Kidney epithelial cell (primary cell): ENCODE measurements around the gene ARFRP1. TPM values are rescaled to one million over a fixed set of nuclear protein-coding genes. Genes with fewer than 3 reads are reported as not detected.

Experiments used
- DNase-seq: peaks from one replicate; pipeline ENCODE4 v3.0.0-alpha.2; 2010; ENCODE audit warnings: low read depth
- H3K27me3 ChIP-seq: 2 replicates; pipeline ENCODE4 v1.6.0; 2011; ENCODE audit warnings: low read length; ENCODE audit not compliant: control insufficient read depth, insufficient read depth
- H3K36me3 ChIP-seq: 2 replicates; pipeline ENCODE4 v1.5.1; 2011; ENCODE audit warnings: low read length; ENCODE audit not compliant: control insufficient read depth, insufficient read depth
- H3K4me3 ChIP-seq: 2 replicates; pipeline ENCODE4 v1.5.1; 2011; ENCODE audit warnings: low read depth, mild to moderate bottlenecking, control low read depth, low read length
- CTCF ChIP-seq: IDR thresholded peaks from 2 replicates; pipeline ENCODE4 v1.5.1; 2011; ENCODE audit warnings: mild to moderate bottlenecking, moderate library complexity, low read length, control low read depth, inconsistent platforms; ENCODE audit not compliant: insufficient read depth, poor library complexity, severe bottlenecking
- total RNA-seq: library from RNA; depleted of rRNA; stranded (reverse); fragments of >200 nt; gene quantifications from 2 replicates; pipeline ENCODE4 v1.2.3, GENCODE V29; 2015

The ARFRP1 gene
- total RNA-seq, 1 donor from 2014 or later, result 56.9 TPM

- H3K27me3 ChIP-seq, result peaks cover 2% of the 10 kb centered on the region
- no peak for TF ChIP-seq CTCF
- no peak overlapping the region for H3K4me3 ChIP-seq
- DNase-seq, result no peak
- H3K36me3 ChIP-seq, result no peaks in the 10 kb centered on the region
Observed at GRCh38 chr20:63656451-63656850, 51.3 kb downstream of the ARFRP1 start.

- H3K27me3 ChIP-seq, result peaks cover 2% of the 10 kb centered on the region
- DNase-seq, result no peak
- no peak for TF ChIP-seq CTCF
- no peak overlapping the region for H3K4me3 ChIP-seq
- no peaks in the 10 kb centered on the region for H3K36me3 ChIP-seq
Observed at GRCh38 chr20:63655249-63655648, 52.5 kb downstream of the ARFRP1 start.

GRCh38 chr20:63653974-63654668 lies 53.7 kb downstream of the ARFRP1 start:
- no peak for DNase-seq
- peaks cover 2% of the 10 kb centered on the region for H3K27me3 ChIP-seq
- H3K36me3 ChIP-seq, result no peaks in the 10 kb centered on the region
- H3K4me3 ChIP-seq, result peak overlapping the region; percentile 33
- TF ChIP-seq CTCF, result no peak

GRCh38 chr20:63653041-63653973 lies 54.5 kb downstream of the ARFRP1 start, which contains the start of gene STMN3:
STMN3 (minus strand) TSS chr20:63653424; CDS start chr20:63653345, 79 bp downstream.
- TF ChIP-seq CTCF, result no peak
- DNase-seq, result peak; percentile 63
- H3K4me3 ChIP-seq, result peak within 1 kb of the TSS; percentile 67
- peaks cover 2% of the 10 kb centered on the region for H3K27me3 ChIP-seq
- no peaks in the 10 kb centered on the region for H3K36me3 ChIP-seq

- TF ChIP-seq CTCF, result no peak
- DNase-seq, result no peak
- no peaks in the 10 kb centered on the region for H3K36me3 ChIP-seq
Observed at GRCh38 chr20:63652192-63652980, 55.4 kb downstream of the ARFRP1 start.

More at GRCh38 chr20:63652192-63652980, 55.4 kb downstream of the ARFRP1 start:
- Histone ChIP-seq H3K4me3 (peak overlapping the region; percentile 67), H3K27me3 (peaks cover 2% of the 10 kb centered on the region)
